Astrocyte of the cerebellum (primary cell): ENCODE measurements around the gene TNFRSF25.
"Not testable (repeated sequence)": the region's sequence is repeated elsewhere in the genome, so short reads cannot be mapped to it uniquely, and the experiment has no call there.

Experiments used
- DNase-seq: peaks from one replicate; pipeline ENCODE4 v3.0.0-alpha.2; 2011; ENCODE audit warnings: low read depth
- H3K4me3 ChIP-seq: 2 replicates; pipeline ENCODE4 v1.5.1; 2011; ENCODE audit warnings: mild to moderate bottlenecking, low read depth, low read length, moderate library complexity
- CTCF ChIP-seq: IDR thresholded peaks from 2 replicates; pipeline ENCODE4 v1.5.1; 2012; ENCODE audit warnings: low read length, low read depth, moderate library complexity, mild to moderate bottlenecking; ENCODE audit errors: missing control alignments
- in situ Hi-C: cut with HindIII; loops from 2 replicates; pipeline ENCODE4 v1.10.0; 2017; ENCODE audit warnings: low sequenced_read_pairs

TNFRSF25 gene

GRCh38 chr1:6450005-6450450 is 15.9 kb downstream of the TNFRSF25 start:
- no peak overlapping the region for H3K4me3 ChIP-seq
- in situ Hi-C loops: no loop called here
- DNase-seq: no peak
- no peak for TF ChIP-seq CTCF

GRCh38 chr1:6448749-6449631 is 17.0 kb downstream of the TNFRSF25 start:
- H3K4me3 ChIP-seq: no peak overlapping the region
- in situ Hi-C loops: no loop called here
- DNase-seq: no peak
- TF ChIP-seq CTCF: no peak

GRCh38 chr1:6447818-6448748 is 17.9 kb downstream of the TNFRSF25 start:
- no peak for DNase-seq
- peak; percentile 2 for TF ChIP-seq CTCF
- in situ Hi-C loops: no loop called here
- H3K4me3 ChIP-seq: no peak overlapping the region

- DNase-seq: no peak
- in situ Hi-C loops: no loop called here
- TF ChIP-seq CTCF: no peak
- H3K4me3 ChIP-seq: no peak overlapping the region
Measured at GRCh38 chr1:6447016-6447817, 18.8 kb downstream of the TNFRSF25 start.

- no peak for DNase-seq
- in situ Hi-C loops: no loop called here
- no peak overlapping the region for H3K4me3 ChIP-seq
- no peak for TF ChIP-seq CTCF
Measured at GRCh38 chr1:6446665-6447015, 19.3 kb downstream of the TNFRSF25 start.

GRCh38 chr1:6445929-6446328 is 20.0 kb downstream of the TNFRSF25 start:
- in situ Hi-C loops, DNase-seq: not testable (repeated sequence)

More at GRCh38 chr1:6445929-6446328, 20.0 kb downstream of the TNFRSF25 start:
- H3K4me3 ChIP-seq: not testable (repeated sequence)
